Upper lobe of left lung (tissue), 4 donors: ENCODE data around the gene ADK.

Experiments
- EP300 ChIP-seq, 4 donors: sonication (generic); formaldehyde crosslinking; IDR thresholded peaks; one replicate each; pipeline ENCODE4 v1.5.1; 2017; ENCODE audit warnings: antibody characterized with exemption in 4 of 4, control low read depth in 2 of 4
- POLR2A ChIP-seq, 4 donors: fragments of 450-650 bp; IDR thresholded peaks; one replicate each; pipeline ENCODE4 v1.5.1; 2016 to 2017; ENCODE audit warnings: antibody characterized with exemption in 4 of 4, mild to moderate bottlenecking in 2 of 4
- TF ChIP-seq, protein P1 (sequence below), 6 experiments: fragments of 450-650 bp in 4 of 6; fragments of 200-600 bp in 2 of 6; sonication (generic) in 2 of 6; IDR thresholded peaks; one replicate each; pipeline ENCODE4 v1.5.1; 2016 to 2019; ENCODE audit warnings: antibody characterized with exemption in 6 of 6

DNA sequence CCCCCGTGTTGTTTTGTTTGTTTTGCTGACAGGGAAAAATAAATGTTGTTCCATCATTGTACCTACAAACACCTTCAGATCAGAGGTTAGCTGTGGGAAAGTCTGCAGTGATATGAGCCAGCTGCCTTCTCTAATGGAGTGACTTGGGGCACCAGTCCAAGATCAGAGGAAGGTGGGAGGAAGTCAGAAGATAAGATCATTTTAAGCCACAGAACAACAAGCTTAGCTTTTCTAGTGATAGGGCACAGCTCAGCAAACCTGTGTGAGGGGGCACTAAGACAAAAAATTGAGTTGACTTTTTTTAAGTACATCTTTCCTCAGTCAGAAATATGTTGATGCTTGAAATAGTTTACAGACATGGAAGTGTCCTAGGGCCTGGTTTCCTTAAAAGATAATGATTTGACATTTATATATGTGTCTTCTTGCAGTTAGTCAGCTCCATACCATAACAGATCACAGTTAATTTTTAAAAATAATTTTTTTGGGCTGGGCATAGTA lies 435.1 kb downstream of the ADK start:
- peak in 2 of 4 donors; percentile 17 to 69 for TF ChIP-seq EP300 (IDR thresholded peaks at IDR 0.05)
- TF ChIP-seq, protein P1, sequence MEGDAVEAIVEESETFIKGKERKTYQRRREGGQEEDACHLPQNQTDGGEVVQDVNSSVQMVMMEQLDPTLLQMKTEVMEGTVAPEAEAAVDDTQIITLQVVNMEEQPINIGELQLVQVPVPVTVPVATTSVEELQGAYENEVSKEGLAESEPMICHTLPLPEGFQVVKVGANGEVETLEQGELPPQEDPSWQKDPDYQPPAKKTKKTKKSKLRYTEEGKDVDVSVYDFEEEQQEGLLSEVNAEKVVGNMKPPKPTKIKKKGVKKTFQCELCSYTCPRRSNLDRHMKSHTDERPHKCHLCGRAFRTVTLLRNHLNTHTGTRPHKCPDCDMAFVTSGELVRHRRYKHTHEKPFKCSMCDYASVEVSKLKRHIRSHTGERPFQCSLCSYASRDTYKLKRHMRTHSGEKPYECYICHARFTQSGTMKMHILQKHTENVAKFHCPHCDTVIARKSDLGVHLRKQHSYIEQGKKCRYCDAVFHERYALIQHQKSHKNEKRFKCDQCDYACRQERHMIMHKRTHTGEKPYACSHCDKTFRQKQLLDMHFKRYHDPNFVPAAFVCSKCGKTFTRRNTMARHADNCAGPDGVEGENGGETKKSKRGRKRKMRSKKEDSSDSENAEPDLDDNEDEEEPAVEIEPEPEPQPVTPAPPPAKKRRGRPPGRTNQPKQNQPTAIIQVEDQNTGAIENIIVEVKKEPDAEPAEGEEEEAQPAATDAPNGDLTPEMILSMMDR (IDR thresholded peaks at IDR 0.05), result no peak
- no peak for TF ChIP-seq POLR2A (IDR thresholded peaks at IDR 0.05)
